IPS DF 4.7 (cell line): ENCODE measurements around the gene KLHL42.
"Not testable (repeated sequence)": the region's sequence is repeated elsewhere in the genome, so short reads cannot be mapped to it uniquely, and the experiment has no call there.

Experiments
- DNase-seq: peaks from one replicate; pipeline ENCODE4 v3.0.0-alpha.2; 2013; ENCODE audit warnings: low spot score; ENCODE audit errors: extremely low read depth

KLHL42 gene

DNA sequence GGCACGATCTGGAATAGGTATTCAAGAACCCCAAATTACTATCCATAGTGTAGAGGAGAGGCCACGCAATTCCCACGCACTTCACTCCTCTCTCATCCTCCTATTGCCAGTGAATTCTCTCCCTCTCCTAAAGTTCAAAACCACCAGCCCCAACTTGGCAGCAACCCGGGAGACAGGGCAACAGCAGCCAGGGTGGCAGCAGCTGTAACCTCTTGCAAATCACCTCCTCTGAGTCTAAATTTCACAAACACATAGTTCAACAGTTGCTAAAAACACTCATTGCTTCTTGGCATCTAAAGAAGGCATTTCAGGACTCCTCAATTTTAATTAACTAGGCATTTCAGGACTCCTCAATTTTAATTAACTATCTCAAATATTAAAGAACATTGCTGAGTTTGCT lies 37.7 kb downstream of the KLHL42 start:
- no peak for DNase-seq

- no peak for DNase-seq
These were observed 38.4 kb downstream of the KLHL42 start for GRCh38 chr12:27818401-27818918.

- no peak for DNase-seq
These were observed 40.5 kb downstream of the KLHL42 start for GRCh38 chr12:27820564-27820963.

DNA sequence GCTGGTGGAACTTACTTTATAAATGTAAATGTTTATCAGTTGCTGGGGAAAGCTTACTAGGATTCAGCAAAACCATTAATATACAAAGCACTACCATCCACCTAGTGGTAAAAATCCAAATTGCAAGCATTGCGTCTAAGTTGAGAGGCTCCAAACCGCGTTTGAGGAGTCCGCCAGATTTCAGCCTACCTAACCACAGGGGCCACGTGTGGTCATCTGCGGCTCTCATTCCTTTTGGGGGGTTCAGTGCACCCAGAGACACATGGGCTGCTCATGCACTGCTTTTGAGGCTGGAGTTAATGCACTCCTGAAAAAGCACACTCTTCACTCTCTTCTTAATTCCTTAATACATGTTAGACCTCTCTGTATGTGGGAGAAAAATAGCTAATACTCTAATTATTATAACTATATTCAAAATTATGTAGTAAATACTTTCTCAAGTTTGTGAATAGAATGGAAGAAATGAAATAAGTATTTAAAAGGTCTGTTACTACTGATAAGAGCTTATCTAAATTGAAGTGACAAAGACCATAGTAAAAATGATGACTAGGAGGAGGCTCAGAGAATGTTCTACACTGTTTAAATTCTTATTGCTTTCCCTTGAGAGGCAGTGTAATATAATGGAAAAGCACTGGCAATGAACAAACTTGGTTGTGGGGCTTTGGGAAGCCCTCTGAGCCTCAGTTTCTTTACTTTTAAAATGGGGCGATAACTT lies 41.4 kb downstream of the KLHL42 start:
- peak; percentile 82 for DNase-seq

DNA sequence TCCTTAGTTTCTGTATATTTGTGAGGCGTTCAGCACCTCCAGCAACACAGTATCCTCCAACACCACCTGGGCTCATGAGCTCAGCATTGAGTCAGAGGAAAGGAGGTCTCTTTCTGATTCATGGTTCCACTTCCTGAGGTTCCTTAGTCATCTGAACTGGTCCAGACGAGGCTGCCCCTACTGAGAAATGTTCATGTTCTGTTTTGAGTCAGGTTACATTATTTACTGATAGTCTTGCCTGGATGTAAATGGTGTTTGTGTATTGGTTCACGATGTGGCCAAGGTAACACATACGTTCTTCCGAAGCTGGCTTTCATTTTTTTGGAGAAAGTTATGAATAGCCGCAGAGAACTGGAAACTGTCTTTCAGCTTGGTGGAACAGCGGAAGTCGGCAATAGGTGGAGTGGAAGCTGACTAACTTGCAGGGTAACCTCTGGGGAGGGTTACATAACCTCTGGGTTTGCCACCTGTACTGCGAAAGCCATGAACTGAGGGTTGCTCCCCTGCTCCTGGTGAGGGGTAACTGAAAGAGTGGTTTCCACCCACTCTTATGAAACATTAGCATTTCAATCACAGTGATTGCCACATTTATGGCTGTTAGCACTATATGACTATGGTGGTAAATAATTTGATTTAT lies 42.2 kb downstream of the KLHL42 start:
- no peak for DNase-seq

GRCh38 chr12:27823038-27823437 lies 43.0 kb downstream of the KLHL42 start:
- no peak for DNase-seq

DNA sequence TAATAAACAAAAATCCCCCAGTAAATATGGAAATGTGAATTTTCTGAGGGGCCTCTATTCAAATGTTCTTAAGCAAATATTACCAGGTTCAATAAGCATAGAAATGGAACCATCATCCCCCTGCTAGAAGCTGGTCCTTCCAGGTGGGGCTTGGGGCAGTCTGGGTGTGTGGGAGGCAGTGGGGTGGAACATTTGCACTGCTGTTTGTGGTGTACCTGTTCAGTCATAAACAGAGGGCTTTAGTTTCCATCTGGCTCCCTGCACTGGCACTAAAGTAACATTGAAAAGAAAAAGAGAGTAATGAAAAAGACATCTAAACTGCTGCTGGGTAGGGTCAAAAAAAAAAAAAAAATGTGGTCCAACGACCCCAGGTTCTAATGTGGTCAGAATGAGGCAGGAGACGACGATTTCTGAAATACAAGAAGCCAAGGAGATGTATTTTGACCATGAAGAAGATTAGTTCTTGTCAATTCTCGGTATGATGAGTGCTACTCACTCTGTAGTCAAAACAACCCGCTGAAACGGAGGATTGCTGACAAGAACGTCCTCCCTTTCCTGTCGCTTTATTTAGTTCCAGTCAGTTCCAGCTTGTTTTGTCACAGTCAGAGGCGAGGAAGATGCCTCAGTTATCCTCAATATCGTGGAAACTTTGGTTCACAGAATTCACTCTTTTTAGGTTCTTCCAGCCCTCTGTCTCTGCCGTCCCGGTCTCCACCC lies 44.3 kb downstream of the KLHL42 start:
- no peak for DNase-seq

DNA sequence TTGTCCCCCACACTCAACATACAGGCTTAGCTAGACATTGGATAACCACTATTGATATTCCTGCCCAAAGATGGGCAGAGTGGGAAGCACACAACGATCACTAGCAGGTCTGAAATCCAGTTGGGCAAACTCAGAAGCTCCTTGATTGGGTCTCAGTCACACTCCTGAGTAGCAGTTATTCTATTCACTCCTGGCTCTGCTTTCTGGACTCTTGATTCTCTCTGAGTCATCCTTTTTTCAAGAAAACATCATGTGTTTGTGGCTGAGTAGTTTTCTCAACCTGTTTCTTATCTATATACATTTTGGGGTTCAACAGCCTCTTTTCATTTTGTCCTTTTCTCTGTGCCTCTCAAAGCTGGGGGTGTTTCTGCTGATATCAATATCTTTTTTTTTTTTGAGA lies 46.0 kb downstream of the KLHL42 start:
- no peak for DNase-seq

DNA sequence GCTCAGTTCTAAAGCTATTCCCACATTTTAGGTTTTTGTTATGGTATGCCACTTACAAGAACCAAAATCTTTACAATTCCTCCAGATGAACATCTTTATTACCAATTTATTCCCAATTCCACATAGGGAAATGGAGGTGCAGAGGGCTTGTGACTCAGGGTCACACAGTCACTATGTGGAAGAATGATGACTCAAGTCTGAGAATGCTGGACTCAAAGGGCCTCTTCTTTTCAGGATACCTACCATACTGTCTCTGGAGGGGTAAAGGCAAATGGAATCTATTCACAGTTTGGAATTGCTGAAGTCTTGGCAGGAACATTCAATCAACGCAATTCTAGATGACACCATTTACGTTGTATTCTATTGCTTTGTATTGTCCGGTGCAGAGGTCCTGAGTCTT lies 48.2 kb downstream of the KLHL42 start:
- DNase-seq = no peak

DNA sequence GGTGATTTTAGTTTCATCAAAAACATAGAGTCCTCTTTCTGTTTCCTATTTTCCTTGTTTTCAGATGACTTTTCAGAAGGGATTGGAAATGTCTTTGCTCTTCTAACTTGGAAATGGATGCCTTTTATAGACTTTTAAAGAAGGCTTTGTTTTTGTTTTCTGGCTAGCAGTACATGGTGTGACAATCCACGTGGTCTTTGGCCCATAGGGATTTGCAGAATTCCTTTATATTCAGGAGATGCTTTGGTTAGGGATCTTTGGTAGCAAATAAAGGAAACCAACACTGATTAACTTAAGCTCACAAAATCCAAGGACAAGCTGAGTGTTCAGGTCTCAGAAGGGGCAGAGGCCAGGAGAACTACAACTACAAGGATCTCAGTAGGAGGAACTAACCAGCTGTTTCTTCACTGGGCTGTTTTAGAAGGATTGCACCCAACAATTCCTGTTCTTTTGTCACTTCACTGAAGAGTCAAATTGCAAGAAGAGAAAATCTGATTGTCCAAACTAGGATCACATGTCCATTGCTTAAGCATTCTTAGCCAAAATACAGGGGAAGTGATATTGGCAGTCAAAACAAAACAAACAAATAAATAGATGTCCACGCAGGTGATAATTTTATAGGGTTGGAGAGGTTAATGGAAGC lies 58.6 kb downstream of the KLHL42 start:
- no peak for DNase-seq

DNA sequence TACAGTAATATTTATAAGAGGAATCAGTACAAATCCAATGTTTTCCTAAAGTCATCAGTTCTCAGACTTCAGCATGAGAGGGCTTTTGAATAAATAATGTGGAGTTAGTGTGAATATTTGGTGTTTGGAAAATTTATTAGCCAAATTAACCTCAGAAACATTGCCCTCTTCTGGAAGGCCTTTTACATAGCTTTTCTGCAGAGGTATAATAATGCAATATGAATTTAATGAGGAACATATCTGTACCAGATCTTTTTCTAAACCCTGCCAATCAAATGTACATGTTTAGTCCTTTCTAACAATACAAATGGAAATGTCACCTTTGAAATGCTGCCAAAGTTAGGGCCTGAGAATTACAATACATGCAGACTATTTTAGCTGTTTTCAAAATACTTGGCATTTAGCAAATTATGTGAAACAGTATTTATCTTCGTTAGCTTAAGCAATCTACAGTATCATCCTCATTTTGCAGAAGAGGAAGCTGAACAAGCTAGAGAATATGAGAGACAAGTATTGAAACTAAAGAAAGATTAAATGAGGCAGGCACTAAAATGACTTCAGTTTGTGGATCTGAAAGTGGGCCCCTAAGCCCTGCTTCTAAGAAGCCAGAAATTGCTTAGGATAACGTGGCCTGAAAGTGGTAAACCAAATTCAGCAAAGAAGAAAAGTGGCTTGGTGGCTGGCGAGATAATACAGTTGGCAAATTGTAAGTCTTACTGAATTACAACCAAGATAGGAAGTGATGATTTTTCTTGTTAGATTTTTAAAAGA lies 60.4 kb downstream of the KLHL42 start:
- no peak for DNase-seq

DNA sequence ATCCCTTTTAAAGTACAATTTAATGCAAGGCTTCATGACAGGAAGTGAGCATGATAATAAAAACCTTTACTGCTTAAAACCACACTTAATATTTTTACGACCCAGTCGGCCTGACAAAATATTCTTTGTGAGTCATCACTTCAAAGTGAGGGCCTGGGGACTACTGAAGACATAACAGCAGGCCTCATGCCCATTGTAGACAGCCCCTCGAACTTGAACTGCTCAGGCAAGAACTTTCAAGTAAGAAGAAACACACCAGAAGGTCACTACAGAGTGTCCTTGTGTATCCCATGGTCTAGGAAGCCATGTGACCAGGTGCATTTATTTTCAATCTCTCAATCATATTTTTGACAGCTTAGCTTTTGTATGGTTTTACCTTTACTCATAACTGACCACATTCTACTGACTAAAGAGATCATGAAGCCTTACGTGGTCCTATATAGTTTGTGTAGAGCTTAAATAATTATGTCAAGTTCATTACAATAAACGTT lies 61.4 kb downstream of the KLHL42 start:
- DNase-seq = no peak

DNA sequence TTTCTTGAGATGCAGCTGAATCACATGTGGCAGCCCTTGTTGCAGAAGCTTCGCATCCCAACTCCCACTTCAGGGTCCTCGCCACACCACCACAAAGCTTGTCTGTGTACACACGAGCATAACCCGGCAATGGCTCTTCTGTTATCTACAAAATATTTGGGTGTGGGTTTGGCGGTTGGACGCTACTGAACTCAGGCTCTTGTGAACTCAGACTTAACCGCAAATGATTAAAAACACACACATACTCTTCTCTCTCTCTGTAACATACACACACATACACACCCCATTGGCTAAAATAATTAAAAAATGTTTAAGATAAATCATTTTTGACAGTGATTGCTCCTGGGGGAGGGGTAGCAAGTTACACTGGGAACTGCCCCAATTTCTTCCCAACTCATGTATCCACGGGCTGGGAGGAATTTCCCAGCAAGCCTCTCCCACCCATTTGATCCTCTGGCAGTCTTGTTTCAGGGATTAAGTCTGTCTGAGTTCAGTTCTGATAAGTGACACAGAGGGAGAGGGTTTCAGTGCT lies 63.7 kb downstream of the KLHL42 start:
- no peak for DNase-seq

GRCh38 chr12:27844366-27845090 lies 64.5 kb downstream of the KLHL42 start:
- DNase-seq = no peak

GRCh38 chr12:27845187-27845586 lies 65.2 kb downstream of the KLHL42 start:
- no peak for DNase-seq

DNA sequence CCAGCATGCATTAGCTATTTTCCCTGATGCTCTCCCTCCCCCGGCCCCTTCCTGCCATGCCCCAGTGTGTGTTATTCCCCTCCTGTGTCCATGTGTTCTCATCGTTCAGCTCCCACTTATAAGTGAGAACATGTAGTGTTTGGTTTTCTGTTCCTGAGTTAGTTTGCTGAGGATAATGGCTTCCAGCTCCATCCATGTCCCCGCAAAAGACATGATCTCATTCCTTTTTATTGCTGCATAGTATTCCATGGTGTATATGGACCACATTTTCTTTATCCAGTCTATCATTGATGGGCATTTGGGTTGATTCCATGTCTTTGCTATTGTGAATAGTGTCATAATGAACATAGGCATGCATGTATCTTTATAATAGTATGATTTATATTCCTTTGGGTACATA lies 65.7 kb downstream of the KLHL42 start:
- not testable (repeated sequence) for DNase-seq

DNA sequence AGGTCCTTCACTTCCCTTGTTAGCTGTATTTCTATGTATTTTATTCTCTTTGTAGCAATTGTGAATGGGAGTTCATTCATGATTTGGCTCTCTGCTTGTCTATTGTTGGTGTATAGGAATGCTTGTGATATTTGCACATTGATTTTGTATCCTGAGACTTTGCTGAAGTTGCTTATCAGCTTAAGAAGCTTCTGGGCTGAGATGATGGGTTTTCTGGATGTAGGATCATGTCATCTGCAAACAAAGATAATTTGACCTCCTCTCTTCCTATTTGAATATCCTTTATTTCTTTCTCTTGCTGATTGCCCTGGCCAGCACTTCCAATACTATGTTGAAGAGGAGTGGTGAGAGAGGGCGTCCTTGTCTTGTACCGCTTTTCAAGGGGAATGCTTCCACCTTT lies 67.3 kb downstream of the KLHL42 start:
- not testable (repeated sequence) for DNase-seq

- DNase-seq = no peak
These were observed 71.3 kb downstream of the KLHL42 start for GRCh38 chr12:27851311-27851710.

DNA sequence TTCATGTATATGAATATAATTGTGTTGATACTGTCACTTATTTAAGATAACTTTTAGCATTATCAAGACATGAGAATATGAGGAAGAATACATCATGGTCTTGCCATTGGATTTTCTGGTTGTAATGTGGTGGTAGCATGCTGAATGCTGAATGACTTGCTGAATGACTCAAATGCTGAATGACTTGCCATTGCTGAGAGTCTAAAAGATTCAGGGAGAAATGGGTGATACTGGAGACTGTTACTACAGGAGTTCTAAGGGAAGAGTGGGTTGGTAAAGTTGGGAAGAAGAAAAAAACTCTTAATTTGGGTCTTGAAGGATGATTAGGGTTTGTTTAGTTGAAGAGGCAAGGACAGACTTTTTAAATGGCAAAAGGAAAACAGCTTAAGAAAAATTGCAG lies 72.1 kb downstream of the KLHL42 start:
- no peak for DNase-seq
